DND-41 (cell line): ENCODE data around the gene TALDO1.

Experiments
- ATAC-seq: fragments of 200-7000 bp; cut with Tn5 transposase; 3 replicates; pipeline ENCODE4 v1.9.1; 2021; ENCODE audit warnings: low read depth; ENCODE audit not compliant: insufficient read depth
- DNase-seq: peaks from one replicate; pipeline ENCODE4 v3.0.0-alpha.2; 2020
- H2AFZ ChIP-seq: 2 replicates; pipeline ENCODE4 v1.6.0; 2012; ENCODE audit warnings: low read depth, low read length
- H3K27ac ChIP-seq: 2 replicates; pipeline ENCODE4 v1.5.1; 2012; ENCODE audit warnings: low read length, inconsistent platforms
- H3K27me3 ChIP-seq: fragments of 200-600 bp; sonication (generic); 2 replicates; pipeline ENCODE4 v1.6.0; 2012; ENCODE audit warnings: low read length, mild to moderate bottlenecking, inconsistent platforms; ENCODE audit not compliant: insufficient read depth, poor library complexity
- H3K36me3 ChIP-seq: 2 replicates; pipeline ENCODE4 v1.5.1; 2012; ENCODE audit warnings: low read length, inconsistent platforms; ENCODE audit not compliant: insufficient read depth
- H3K4me1 ChIP-seq: 2 replicates; pipeline ENCODE4 v1.5.1; 2012; ENCODE audit warnings: mild to moderate bottlenecking, low read length; ENCODE audit not compliant: insufficient read depth
- H3K4me2 ChIP-seq: 2 replicates; pipeline ENCODE4 v1.6.0; 2012; ENCODE audit warnings: mild to moderate bottlenecking, moderate library complexity, low read length, inconsistent platforms; ENCODE audit not compliant: insufficient read depth
- H3K4me3 ChIP-seq, 2 experiments: fragments of 200-600 bp in 1 of 2; shearing (Covaris generic) in 1 of 2; 2 replicates each; pipeline ENCODE4 v1.5.1; 2012 to 2016; ENCODE audit warnings: inconsistent platforms in 2 of 2, low read length in 2 of 2, mild to moderate bottlenecking in 2 of 2, low read depth in 1 of 2, moderate library complexity in 1 of 2
- H3K79me2 ChIP-seq: 2 replicates; pipeline ENCODE4 v1.6.0; 2012; ENCODE audit warnings: low read length, inconsistent platforms; ENCODE audit not compliant: insufficient read depth
- H3K9ac ChIP-seq: 2 replicates; pipeline ENCODE4 v1.6.0; 2012; ENCODE audit warnings: low read depth, mild to moderate bottlenecking, inconsistent platforms, low read length, moderate library complexity
- H3K9me3 ChIP-seq: 2 replicates; pipeline ENCODE4 v1.5.1; 2012; ENCODE audit warnings: low read length, moderate library complexity, mild to moderate bottlenecking, inconsistent platforms; ENCODE audit not compliant: insufficient read depth, severe bottlenecking
- H4K20me1 ChIP-seq: 2 replicates; pipeline ENCODE4 v1.6.0; 2012; ENCODE audit warnings: low read length; ENCODE audit not compliant: insufficient read depth
- CTCF ChIP-seq: IDR thresholded peaks from 2 replicates; pipeline ENCODE4 v1.5.1; 2012; ENCODE audit warnings: borderline replicate concordance, low read length, moderate library complexity, mild to moderate bottlenecking; ENCODE audit not compliant: poor library complexity, severe bottlenecking; ENCODE audit errors: extremely low read depth
- EZH2 ChIP-seq: IDR thresholded peaks from 3 replicates; pipeline ENCODE4 v1.6.1; 2012; ENCODE audit warnings: borderline replicate concordance, low read depth, mild to moderate bottlenecking, moderate library complexity, low read length, inconsistent platforms; ENCODE audit not compliant: severe bottlenecking

TALDO1 gene

DNA sequence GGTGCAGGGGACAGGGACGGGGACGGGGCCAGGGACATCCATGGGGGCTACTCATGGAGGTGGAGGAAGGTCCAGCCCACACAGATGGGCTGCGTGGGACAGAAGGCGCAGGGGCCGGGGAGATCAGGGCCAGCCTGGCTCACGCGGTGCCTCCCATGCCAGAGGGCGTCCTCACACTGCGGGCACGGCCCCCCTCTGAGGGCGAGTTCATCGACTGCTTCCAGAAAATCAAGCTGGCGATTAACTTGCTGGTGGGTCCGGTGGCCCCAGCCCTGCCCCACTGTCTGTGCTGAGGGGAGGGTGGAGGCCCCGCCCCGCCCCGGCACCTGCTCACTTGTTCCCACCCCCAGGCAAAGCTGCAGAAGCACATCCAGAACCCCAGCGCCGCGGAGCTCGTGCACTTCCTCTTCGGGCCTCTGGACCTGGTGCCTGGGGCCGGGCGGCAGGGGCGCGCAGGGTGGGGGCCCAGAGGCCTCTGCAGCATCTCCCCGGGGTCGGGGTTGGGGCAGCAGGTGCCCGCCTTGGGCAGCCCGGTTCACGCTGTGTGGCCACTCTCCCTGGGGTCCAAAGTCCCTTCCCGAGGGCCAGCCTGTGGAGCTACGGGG lies 25.4 kb upstream of the TALDO1 start:
- Histone ChIP-seq H3K4me2 (no peak overlapping the region), H3K4me3 (no peak overlapping the region), H3K4me1 (0 out of 2 replicates have a peak, but pooled peaks cover 3% of the 10 kb centered on the region), H3K27me3 (no peaks in the 10 kb centered on the region), H4K20me1 (peaks cover 7% of the 10 kb centered on the region; the same call in 1 of the 2 replicates), H3K36me3 (no peaks in the 10 kb centered on the region), H3K27ac (no peak overlapping the region), H2AFZ (no peak overlapping the region), H3K79me2 (no peaks in the 10 kb centered on the region), H3K9ac (no peak overlapping the region), H3K9me3 (no peaks in the 10 kb centered on the region)
- TF ChIP-seq EZH2 (no peak), CTCF (no peak)
- DNase-seq (no peak), ATAC-seq (peak; percentile 20; the same call in 1 of the 3 replicates)

GRCh38 chr11:722346-722811 lies 24.9 kb upstream of the TALDO1 start:
- Histone ChIP-seq H3K4me2 (no peak overlapping the region), H3K4me1 (0 out of 2 replicates have a peak, but pooled peaks cover 3% of the 10 kb centered on the region), H3K27me3 (no peaks in the 10 kb centered on the region), H3K4me3 (no peak overlapping the region), H3K9me3 (no peaks in the 10 kb centered on the region), H2AFZ (no peak overlapping the region), H3K27ac (no peak overlapping the region), H3K79me2 (no peaks in the 10 kb centered on the region), H3K36me3 (no peaks in the 10 kb centered on the region), H4K20me1 (peaks cover 9% of the 10 kb centered on the region; the same call in 1 of the 2 replicates), H3K9ac (no peak overlapping the region)
- ATAC-seq, result no peak
- no peak for DNase-seq
- TF ChIP-seq EZH2 (no peak), CTCF (no peak)

- H3K36me3 ChIP-seq, result no peaks in the 10 kb centered on the region
- no peaks in the 10 kb centered on the region for H3K9me3 ChIP-seq
- peaks cover 15% of the 10 kb centered on the region for H4K20me1 ChIP-seq
- no peak overlapping the region for H3K4me2 ChIP-seq
- peak; percentile 60 for ATAC-seq
- peak; percentile 57 for DNase-seq
- no peak overlapping the region for H3K27ac ChIP-seq
- peaks cover 7% of the 10 kb centered on the region for H3K4me1 ChIP-seq
- no peak overlapping the region for H3K4me3 ChIP-seq
- no peaks in the 10 kb centered on the region for H3K27me3 ChIP-seq
- H3K79me2 ChIP-seq, result no peaks in the 10 kb centered on the region
- no peak overlapping the region for H2AFZ ChIP-seq
- no peak overlapping the region for H3K9ac ChIP-seq
- TF ChIP-seq CTCF, result peak; percentile 76
- no peak for TF ChIP-seq EZH2
These were observed 24.0 kb upstream of the TALDO1 start for GRCh38 chr11:723120-723883.
